HT1080 (cell line): ENCODE results near the gene SUN5. TPM values are rescaled to one million over a fixed set of nuclear protein-coding genes. Genes with fewer than 3 reads are reported as not detected.
"Not testable (repeated sequence)": the region's sequence is repeated elsewhere in the genome, so short reads cannot be mapped to it uniquely, and the experiment has no call there.

ENCODE experiments used
- DNase-seq: peaks from one replicate; pipeline ENCODE4 v3.0.0-alpha.2; 2015; ENCODE audit warnings: low read depth
- total RNA-seq: library from RNA; depleted of rRNA; stranded (reverse); fragments of >200 nt; shearing (Covaris generic); gene quantifications from 2 replicates; pipeline ENCODE4 v1.2.3, GENCODE V29; 2014

SUN5 gene
- total RNA-seq, 1 experiment from 2014 or later = not detected

DNA sequence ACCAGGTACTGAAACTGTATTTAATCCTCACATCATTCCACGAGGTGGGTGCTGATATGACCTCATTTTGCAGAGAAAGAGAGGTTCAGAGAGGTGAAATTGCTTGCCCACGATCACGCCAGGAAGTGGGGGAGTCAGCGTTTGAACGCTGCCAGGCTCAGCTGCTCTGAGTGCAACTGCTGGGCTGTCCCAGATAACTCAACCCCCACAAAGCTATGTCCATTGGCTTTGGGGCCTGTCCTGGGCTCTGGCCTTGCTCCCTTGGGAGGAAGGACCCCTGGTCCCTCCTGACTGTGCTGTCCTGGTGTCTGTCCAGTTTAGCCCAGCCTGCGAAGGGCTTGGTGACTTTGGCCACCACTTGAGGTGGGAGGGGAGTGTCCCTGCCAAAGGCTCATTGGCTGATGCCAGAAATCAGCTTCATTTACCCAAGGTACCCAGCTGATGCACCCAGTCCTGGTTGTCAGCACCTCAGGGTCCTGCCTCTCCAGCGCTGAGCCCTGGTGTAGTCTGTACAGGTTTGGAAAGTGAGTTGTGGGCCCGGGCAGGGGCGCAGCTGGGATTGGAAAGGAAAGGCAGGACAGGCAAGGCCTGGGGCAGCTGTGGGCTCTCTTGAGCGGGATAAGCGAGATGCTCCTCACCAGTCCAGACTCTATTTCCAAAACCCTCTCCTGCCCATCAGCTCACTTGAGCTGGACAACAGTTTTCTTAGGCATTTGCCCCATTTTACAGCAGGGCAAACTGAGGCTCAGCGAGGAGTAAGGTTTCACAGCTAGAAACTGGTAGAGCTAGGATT is 38.5 kb downstream of the SUN5 start:
- DNase-seq = no peak

DNA sequence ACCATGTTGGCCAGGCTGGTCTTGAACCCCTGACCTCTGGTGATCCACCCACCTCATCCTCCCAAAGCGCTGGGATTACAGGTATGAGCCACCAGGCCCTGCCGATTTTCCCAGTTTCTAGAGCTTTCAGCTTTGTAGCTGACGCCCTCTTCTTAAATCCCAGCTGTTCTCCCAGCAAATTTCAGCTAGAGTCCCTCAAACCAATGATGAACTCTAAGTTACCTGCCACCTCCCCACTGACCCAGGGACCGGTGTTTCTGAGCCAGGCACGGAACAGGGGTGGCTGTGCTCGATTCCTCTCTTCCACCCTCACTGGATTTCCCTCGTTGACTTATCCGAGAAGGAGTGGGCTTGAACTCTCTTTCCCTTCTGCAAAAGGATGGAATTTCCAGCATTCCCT is 39.1 kb downstream of the SUN5 start:
- no peak for DNase-seq

DNA sequence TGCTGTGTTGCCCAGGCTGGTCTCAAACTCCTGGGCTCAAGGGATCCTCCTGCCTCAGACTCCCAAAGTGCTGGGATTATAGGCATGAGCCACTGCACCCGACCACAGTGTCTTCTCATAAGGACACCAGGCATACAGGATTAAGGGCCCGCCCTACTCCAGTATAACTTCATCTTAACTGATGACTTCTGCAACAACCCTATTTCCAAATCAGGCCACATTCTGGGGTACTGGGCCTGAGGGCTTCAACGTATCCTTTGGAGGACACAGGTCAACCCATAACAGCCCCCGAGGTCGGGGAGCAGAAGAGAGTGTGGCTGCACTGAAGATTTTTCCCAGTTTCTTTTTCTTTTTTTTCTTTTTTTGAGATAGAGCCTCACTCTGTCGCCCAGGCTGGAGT is 39.7 kb downstream of the SUN5 start:
- no peak for DNase-seq

DNA sequence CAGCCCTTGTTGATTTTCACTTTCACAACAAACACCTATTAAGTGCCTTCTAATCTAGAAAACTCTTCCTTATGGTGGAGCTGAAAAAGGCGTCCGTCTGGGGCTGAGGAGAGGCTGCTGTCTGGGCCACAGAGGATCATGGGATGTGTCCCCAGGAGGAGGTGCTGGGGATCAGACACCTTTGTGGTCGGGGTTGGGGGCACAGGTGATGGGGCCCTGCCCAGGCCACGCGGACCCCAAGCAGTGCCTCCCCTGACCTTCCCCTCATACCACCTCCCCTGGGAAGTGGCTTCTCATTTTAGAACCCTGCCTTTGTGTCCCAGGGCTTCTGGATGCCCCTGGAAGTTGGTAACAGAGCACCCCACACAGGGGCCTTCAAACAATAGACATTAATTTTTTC is 41.1 kb downstream of the SUN5 start:
- no peak for DNase-seq

DNA sequence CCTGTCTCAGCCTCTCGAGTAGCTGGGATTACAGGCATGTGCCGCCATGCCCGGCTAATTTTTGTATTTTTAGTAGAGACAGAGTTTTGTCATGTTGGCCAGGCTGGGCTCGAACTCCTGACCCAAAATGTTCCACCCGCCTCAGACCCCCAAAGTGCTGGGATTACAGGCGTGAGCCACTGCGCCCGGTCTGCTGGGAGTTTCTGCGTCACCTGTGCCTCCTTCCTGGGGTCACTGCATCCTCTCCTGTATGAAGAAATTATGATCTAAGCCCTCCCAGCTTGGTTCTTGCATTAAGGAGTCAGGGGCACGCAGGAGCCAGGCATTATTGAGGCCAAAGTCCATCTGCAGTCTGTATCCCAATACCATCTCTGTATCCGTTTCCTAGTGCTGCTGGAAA is 41.6 kb downstream of the SUN5 start:
- DNase-seq = not testable (repeated sequence)

DNA sequence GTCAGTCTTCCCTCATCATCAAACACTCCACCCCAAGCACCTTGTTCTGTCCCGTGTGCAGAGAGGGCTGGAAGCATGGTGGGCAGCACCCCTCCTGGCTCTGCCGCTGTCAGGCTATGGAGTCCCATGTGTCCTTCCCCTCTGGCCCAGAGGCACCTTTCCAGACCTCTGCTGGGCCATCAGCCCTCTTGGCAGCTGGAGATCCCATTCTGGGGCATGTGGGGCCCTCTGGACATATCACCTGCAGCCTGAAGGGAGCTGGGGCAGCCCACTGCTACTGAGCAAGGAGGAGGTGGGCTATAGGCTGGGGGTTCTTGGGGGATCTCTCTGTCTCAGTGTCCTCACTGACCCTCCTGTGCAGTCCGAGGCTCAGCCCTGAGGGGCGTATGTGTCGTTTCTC is 42.2 kb downstream of the SUN5 start:
- no peak for DNase-seq

DNA sequence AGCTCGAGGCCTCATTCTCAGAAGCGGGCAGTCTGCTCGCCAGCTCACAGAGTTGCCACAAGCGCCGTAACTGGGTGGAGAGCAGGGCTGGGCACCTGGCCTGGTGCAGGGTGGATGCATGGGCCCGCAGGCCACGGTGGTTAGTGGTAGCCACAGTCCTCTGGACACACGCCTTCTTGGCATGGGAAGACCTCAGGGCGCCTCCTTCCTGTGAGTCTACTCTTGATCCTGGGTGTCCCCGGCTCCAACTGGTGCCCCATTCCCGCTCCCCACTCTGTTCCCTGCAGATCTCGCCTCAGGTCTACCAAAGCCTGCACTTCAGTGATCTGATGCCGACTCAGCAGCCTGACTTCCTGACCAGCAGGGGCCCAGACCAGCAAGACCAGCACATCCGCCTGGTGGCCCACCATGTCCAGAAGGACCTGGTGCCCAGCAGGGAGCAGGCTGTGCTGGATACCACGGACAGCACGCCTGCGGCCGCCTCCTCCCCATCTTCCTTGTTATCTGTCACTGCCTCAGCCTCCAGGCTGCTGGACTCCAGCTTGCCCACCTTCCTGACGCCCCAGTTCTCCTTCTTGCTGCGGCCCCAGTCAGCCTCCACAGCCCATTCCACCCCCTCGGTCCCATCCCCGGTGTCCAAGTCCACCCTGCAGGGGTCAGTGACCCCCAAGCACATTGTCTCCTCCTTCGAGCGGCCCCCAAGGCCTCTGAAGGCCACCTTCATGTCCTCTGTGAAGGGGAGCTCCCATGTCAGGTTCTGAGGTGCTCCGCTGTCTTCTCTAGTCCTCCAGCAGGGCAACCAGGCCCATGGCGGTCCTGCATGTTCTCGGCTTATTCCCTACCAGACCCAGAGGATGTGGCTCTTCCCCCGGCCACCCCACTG is 43.1 kb downstream of the SUN5 start:
- DNase-seq = no peak

DNA sequence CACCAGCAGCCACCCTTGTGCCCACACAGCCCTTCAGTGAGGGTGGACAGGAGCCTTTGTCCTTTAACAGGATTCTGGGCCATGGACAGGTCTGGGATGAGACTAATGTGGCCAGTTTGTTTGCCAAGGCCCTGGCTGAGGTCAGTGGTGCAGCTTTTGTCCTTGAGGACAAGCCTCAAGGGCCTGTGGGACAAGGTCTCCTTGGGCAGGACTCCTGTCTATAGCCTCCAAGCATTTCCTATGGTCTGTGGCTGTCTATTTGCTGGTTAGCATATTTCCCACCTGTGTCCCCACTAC is 44.1 kb downstream of the SUN5 start:
- no peak for DNase-seq

DNA sequence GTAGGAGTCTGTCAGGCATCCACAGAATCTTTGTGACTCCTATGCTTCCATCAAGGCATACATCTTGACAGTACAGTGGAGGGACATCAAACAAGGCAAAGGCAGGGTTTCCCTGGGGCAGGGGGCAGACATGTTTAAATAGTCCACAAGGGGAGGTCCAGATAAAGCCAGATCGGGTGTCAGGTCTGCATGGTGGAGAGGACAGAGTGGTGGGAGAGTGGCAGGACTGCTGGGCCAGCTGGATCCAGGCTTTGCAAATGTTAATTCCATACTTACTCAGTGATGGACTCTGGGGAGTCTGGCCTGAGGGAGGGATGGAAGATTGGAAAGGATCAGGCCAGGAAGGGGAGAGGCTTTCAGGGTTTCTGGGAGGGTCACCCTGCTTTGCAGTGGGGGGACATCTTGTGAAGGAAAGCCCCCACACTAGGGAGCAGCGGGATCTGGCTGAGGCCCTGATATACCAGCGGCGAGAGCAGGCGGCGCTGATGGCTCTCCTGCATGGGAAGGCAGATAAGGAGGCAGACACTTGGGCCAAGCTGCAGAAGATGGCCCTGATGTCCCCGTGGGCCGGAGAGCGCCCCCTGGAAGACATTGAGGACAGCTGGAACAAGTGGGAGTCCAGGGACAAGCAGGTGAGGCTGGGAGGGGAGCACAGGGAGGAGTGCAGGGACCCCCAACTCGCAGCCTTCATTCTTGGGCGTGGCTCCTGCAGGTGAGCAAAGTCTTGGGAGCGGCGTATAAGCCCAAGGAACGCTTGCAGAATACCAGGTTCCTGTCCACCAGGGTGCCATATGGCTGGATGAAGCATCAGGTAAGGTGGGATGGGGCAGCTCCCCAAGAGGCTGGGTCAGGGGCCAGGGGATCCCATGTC is 44.6 kb downstream of the SUN5 start:
- no peak for DNase-seq

DNA sequence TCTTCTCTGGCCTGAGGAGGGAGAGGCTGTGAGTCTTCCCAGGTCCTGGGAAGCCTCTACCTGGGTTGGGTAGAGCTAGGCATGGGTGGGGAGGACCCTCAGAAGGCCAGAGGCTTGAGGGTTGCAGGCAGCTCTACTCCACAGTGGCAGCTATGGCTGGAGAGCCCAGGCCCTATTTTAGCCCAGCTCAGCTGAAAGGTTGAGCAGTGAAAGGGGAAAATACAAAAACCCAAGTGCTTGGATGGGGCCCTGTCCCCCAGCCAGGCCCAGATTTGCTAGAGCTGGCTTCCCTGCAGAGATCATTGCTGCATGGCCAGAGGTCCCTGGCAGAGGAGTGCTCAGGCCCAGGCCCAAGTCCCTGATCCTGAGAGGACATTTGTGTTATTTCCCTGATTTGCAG is 45.7 kb downstream of the SUN5 start:
- no peak for DNase-seq

DNA sequence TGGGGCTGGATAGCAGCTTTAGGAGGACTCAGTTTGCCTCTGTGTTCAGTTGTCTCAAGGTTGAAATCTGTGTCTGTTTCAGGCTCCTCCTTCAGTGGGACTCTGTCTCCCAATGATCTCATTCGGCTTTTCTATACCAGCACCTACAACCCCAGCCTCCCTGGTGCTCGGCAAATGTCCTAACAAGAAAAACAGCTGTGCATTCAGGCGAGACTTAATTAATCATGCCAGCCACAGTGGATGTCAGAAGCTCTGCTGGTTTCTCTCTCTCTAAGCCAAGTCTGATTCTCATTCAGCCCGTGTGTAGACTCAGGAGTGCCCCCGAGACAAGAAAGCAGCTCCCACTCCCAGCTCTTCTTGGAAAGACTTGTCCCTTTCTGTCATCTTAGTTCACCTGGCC is 46.8 kb downstream of the SUN5 start:
- no peak for DNase-seq

DNA sequence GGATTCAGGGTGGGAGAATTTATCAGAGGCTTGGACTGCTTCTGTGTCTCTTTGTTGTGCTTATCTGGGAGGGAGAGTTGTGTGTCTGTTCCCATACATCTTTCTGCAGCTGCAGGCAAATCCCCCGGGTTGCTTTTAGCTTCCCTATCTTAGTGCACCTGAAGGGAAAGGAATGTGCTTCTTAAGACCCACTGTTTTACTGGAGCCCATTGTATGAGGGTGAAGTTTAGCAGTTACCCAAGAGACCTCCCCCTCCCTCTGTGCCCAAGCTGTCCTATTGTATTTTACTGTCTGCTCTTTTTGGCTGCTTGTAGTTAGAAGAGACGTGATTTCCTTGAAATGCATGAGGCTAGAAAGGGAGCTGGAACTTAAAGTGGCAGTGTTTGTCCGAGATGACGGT is 53.7 kb downstream of the SUN5 start:
- DNase-seq = not testable (repeated sequence)

DNA sequence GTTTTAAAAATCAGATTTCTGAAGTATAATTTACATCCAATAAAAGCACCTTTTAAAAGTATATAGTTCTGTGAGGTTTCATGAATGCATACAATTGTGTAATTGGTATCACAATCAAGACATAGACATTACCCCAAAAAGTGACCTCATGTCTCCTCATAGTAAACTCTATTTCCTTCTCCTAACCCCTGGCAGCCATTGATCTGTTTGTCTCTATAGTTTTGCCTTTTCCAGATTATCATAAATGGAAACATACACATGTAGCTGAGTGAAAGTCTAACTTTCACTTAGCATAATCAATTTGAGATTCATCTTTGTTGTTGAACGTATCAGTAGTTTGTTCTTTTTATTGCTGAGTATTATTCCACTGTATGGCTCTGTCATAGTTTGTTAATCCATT is 57.6 kb downstream of the SUN5 start:
- no peak for DNase-seq

DNA sequence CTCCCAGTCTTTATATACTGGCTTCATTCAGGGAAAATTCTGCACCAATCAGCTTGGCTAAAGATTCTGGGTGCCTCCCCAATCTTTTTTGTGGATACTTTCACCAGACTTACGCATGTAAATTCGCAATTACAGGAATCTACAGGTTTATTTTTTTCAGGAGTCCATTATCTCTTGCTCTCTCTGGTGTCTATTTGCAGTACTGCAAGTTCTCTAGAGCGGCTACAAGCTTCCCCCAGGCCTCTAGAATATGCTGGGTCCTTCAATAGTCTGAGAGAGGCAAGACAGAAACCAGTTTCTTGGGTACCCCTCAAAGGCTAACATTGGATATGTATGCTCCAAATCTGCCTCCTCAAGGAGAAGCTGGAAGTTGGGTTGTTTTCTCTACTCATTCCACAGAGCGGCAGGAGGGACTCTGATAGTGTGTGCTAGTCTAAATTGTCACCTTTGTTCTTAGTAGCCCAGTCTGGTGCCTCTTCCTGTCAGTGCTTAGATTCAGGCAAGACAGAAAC is 58.5 kb downstream of the SUN5 start:
- DNase-seq = peak; percentile 46

DNA sequence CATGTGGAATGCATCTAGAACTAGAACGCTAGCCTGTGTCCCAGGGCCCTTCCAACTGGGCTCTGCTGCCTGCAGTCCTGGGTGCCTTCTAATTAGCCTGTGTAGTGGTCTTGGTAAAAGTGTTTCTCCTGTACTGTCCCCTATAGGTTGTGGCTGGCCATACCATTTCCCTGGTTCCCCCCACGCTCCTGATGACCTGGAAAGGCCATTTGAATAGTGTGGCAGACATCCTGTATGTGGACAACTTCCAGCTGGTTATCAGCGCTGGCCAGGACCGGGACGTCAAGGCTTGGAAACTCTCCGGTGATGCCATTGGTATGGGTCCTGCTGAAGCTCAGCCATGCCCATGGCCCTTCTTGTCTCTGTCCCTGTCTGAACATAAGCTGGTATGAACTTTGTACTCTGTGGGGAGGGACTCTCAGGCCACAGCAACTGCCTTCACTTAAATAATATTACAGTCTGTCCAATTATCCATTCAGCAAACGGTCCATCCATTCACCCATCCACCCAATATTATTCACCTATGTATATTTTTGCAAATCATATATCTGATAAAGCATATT is 60.7 kb downstream of the SUN5 start:
- no peak for DNase-seq

DNA sequence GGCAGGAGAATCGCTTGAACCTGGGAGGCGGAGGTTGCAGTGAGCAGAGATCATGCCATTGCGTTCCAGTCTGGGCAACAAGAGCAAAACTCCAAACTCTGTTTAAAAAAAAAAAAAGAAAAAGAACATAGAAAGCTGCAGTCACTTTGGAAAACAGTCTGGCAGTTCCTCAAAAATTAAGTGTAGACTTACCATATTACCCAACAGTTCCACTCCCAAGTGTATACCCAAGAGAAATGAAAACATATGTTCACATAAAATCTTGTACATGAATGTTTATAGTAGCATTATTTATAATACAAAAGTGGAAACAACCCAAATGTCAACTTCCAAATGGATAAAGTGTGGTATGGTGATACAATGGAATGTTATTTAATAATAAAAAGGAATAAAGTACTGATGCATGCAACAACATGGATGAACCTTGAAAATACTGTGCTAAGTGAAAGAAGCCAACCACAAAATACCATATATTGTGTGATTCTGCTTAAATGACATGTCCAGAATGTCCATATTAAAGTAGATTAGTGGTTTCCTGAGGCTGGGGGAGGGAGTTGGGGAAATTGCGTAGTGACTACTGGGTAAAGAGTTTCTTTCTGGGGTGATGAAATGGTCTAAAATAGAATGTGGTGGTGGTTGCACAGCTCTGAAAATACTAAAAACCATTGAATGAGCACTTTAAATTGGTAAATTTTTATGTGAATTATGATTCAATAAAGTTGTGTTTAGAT is 62.9 kb downstream of the SUN5 start:
- no peak for DNase-seq

DNA sequence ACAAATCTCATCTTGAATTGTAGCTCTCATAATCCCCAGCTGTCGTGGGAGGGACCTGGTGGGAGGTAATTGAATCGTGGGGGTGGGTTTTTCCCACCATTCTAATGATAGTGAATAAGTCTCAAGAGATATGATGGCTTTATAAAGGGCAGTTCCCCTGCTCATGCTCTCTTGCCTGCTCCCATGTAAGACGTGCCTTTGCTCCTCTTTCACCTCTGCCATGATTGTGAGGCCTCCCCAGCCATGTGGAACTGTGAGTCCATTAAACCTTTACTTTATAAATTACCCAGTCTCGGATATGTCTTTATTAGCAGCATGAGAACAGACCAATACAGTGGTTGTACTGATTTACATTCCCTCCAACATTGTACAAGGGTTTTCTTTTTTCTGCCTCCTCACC is 69.7 kb downstream of the SUN5 start:
- no peak for DNase-seq
